Progenitor cell of endocrine pancreas (in vitro differentiated cells): Measurements from ENCODE around the gene TNIK. TPM values are rescaled to one million over a fixed set of nuclear protein-coding genes. Genes with fewer than 3 reads are reported as not detected.

Experiments
- DNase-seq: peaks from one replicate; pipeline ENCODE4 v3.0.0; 2021; ENCODE audit warnings: low spot score; ENCODE audit not compliant: unreplicated experiment
- H3K27ac Mint-ChIP-seq: 2 replicates; pipeline ENCODE4 v1.8.0; 2021; ENCODE audit warnings: mild to moderate bottlenecking, moderate library complexity, mixed read lengths
- H3K27me3 Mint-ChIP-seq: 2 replicates; pipeline ENCODE4 v1.8.0; 2021; ENCODE audit warnings: mixed read lengths
- H3K36me3 Mint-ChIP-seq: 2 replicates; pipeline ENCODE4 v1.8.0; 2022; ENCODE audit warnings: mixed read lengths; ENCODE audit not compliant: insufficient read depth
- H3K4me1 Mint-ChIP-seq: 2 replicates; pipeline ENCODE4 v1.8.0; 2021; ENCODE audit warnings: low read depth, mixed read lengths
- H3K4me3 Mint-ChIP-seq: 2 replicates; pipeline ENCODE4 v1.8.0; 2021; ENCODE audit warnings: low read depth, mild to moderate bottlenecking, moderate library complexity, mixed read lengths
- H3K9me3 Mint-ChIP-seq: 2 replicates; pipeline ENCODE4 v1.8.0; 2021; ENCODE audit warnings: low read depth, mixed read lengths
- CTCF ChIP-seq: fragments of 200-600 bp; sonication (generic); IDR thresholded peaks from one replicate; pipeline ENCODE4 v1.5.0; 2021; ENCODE audit warnings: antibody characterized with exemption, mild to moderate bottlenecking; ENCODE audit not compliant: unreplicated experiment
- total RNA-seq: library from RNA; stranded (reverse); gene quantifications from 2 replicates; pipeline ENCODE4 v1.2.1, GENCODE V29; 2021

Gene TNIK
- total RNA-seq, 1 donor from 2014 or later = 15.7 TPM

DNA sequence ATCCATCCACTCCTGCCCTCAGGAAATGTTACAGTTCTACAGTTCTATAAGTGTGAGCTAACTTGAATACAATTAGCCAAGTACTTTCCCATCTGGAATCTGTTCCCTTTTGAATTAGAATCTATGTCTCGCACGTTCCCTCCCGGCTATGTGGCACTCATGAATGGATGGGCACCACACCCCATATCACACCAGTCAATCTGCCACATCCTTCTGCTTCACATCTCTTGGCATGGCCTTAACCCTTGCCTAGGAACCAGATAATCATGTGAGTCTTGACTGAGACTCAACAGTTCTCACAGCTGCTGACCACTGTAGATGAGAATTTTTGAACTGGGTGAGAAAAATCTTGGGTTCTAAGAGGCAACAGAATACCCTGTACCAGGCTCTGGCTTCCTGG is 180.2 kb downstream of the TNIK start:
- Mint-ChIP-seq H3K27ac (no peak overlapping the region), H3K4me1 (no peaks in the 10 kb centered on the region), H3K4me3 (no peak overlapping the region), H3K27me3 (no peaks in the 10 kb centered on the region), H3K36me3 (no peaks in the 10 kb centered on the region), H3K9me3 (peaks cover 3% of the 10 kb centered on the region)
- no peak for TF ChIP-seq CTCF
- DNase-seq = no peak

- no peak overlapping the region for H3K27ac Mint-ChIP-seq
- H3K9me3 Mint-ChIP-seq = peaks cover 3% of the 10 kb centered on the region
- no peak overlapping the region for H3K4me3 Mint-ChIP-seq
- H3K36me3 Mint-ChIP-seq = no peaks in the 10 kb centered on the region
- TF ChIP-seq CTCF = no peak
- no peak for DNase-seq
- H3K4me1 Mint-ChIP-seq = no peaks in the 10 kb centered on the region
- no peaks in the 10 kb centered on the region for H3K27me3 Mint-ChIP-seq
Observed at GRCh38 chr3:171278299-171278590, 182.0 kb downstream of the TNIK start.

- no peak for DNase-seq
- Mint-ChIP-seq H3K4me3 (no peak overlapping the region), H3K4me1 (no peaks in the 10 kb centered on the region), H3K9me3 (peaks cover 3% of the 10 kb centered on the region), H3K36me3 (no peaks in the 10 kb centered on the region), H3K27ac (no peak overlapping the region), H3K27me3 (no peaks in the 10 kb centered on the region)
- TF ChIP-seq CTCF = no peak
Observed at GRCh38 chr3:171277456-171278298, 182.5 kb downstream of the TNIK start.

DNA sequence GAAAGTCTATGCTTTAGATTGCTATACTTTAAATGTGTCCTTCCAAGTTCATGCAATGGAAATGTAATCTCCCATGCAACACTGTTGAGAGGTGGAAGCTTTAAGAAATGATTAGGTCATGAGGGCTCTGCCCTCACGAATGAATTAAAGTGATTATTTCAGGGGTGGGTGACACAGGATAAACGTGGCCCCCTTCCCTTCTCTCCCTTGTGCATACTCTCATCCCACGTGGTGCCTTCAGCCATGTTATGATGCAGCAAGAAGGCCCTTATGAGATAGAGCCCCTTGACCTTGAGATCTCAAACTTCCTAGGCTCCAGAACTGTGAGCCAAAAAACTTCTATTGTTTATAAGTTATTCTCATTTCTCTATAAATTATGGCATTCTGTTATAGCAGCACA is 183.3 kb downstream of the TNIK start:
- Mint-ChIP-seq H3K4me3 (no peak overlapping the region), H3K27me3 (no peaks in the 10 kb centered on the region), H3K4me1 (no peaks in the 10 kb centered on the region), H3K9me3 (peaks cover 3% of the 10 kb centered on the region), H3K36me3 (no peaks in the 10 kb centered on the region), H3K27ac (no peak overlapping the region)
- DNase-seq = no peak
- TF ChIP-seq CTCF = no peak

DNA sequence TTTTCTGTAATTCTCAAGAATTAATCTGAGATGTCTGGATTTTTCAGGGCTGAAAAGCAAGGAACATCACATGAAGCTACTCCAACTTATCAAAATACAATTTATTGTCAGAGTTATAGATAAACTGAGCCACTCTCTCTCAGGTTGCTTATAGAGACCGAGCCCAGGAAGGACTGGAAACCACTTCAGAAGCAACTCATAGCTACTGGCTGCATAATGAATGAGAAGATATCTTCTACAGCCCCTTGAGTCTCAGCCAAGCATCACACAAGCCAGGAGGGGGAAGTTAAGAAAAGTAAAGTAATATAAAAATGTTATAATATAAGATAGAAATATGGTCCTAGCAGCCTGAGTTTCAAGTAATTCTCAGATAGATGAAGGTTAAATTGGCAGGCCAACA is 186.0 kb downstream of the TNIK start:
- TF ChIP-seq CTCF = no peak
- H3K9me3 Mint-ChIP-seq = peaks cover 3% of the 10 kb centered on the region
- DNase-seq = no peak
- H3K4me1 Mint-ChIP-seq = no peaks in the 10 kb centered on the region
- H3K27me3 Mint-ChIP-seq = no peaks in the 10 kb centered on the region
- no peak overlapping the region for H3K4me3 Mint-ChIP-seq
- H3K27ac Mint-ChIP-seq = no peak overlapping the region
- peaks cover 1% of the 10 kb centered on the region for H3K36me3 Mint-ChIP-seq
